Measurements from ENCODE around the gene FBXW11. TPM values are rescaled to one million over a fixed set of nuclear protein-coding genes. Genes with fewer than 3 reads are reported as not detected.

The FBXW11 gene
- total RNA-seq, 1 experiment from 2014 or later, result 85.3 TPM

DNA sequence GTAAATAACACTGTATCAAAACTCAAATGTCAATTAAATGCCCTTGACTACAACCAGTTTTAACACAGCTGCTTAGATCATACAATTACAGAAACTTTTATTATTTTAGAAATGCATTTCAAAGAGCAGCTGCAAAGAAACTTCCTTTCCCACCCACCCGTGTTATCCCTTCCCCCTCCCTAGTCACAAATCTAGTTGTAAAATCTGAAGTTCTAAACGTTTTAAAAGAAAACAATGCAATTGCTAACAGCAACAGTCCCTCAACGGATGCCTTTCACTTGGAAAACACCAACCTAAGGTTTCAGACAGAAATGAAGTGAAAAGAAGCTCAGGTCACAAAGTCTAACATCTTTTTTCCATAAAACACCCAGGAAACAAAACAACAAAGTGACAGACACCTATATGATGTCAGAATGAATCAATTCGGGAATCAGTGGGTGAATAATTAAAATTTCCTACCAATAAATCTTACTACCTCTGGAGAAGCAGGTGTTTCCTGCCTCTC is 100.3 kb downstream of the FBXW11 start:
- no peak overlapping the region for H3K18ac ChIP-seq (ENCODE audit: insufficient read length, low read depth, low read length)
- H4K5ac ChIP-seq (ENCODE audit: insufficient read length, low read depth, low read length), result no peak overlapping the region
- H2BK5ac ChIP-seq (ENCODE audit: insufficient read length, low read length), result no peak overlapping the region
- TF ChIP-seq, protein P1, sequence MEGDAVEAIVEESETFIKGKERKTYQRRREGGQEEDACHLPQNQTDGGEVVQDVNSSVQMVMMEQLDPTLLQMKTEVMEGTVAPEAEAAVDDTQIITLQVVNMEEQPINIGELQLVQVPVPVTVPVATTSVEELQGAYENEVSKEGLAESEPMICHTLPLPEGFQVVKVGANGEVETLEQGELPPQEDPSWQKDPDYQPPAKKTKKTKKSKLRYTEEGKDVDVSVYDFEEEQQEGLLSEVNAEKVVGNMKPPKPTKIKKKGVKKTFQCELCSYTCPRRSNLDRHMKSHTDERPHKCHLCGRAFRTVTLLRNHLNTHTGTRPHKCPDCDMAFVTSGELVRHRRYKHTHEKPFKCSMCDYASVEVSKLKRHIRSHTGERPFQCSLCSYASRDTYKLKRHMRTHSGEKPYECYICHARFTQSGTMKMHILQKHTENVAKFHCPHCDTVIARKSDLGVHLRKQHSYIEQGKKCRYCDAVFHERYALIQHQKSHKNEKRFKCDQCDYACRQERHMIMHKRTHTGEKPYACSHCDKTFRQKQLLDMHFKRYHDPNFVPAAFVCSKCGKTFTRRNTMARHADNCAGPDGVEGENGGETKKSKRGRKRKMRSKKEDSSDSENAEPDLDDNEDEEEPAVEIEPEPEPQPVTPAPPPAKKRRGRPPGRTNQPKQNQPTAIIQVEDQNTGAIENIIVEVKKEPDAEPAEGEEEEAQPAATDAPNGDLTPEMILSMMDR (conservative IDR thresholded peaks at IDR 0.05), result no peak
- no peaks in the 10 kb centered on the region for H3K27me3 Mint-ChIP-seq (ENCODE audit: low read depth)
- H2AFZ ChIP-seq (ENCODE audit: low read length), result no peak overlapping the region
- H3K27ac Mint-ChIP-seq, result peak overlapping the region in 2 of 3 experiments; percentile 91; a peak in 3 of 7 replicates
- H3K9ac ChIP-seq (ENCODE audit: extremely low read depth, insufficient read length, low read length), result no peak overlapping the region
- H3K14ac ChIP-seq (ENCODE audit: insufficient read depth, low read length), result no peak overlapping the region
- H2BK15ac ChIP-seq (ENCODE audit: low read depth, low read length), result no peak overlapping the region
- DNase-seq, result no peak
- H3K4me3 Mint-ChIP-seq, result no peak overlapping the region
- H3K9me3 Mint-ChIP-seq, result no peaks in the 10 kb centered on the region
- H2AK5ac ChIP-seq (ENCODE audit: insufficient read length, low read length), result no peak overlapping the region
- H3K36me3 Mint-ChIP-seq (ENCODE audit: insufficient read depth in 1 of 3, low read depth in 3 of 3), result peaks cover 0 to 13% (median 12%) of the 10 kb centered on the region in 3 experiments; a peak in 6 of 7 replicates
- no peak overlapping the region for H4K8ac ChIP-seq (replicated peaks; ENCODE audit: insufficient read length, low read depth, low read length)
- no peaks in the 10 kb centered on the region for H3K9me3 ChIP-seq (ENCODE audit: control insufficient read depth, low read depth, low read length)
- no peak overlapping the region for H3T11ph ChIP-seq (ENCODE audit: low read length)
- peaks cover 16% of the 10 kb centered on the region; the same call in 1 of the 2 replicates for H3K79me2 ChIP-seq (ENCODE audit: insufficient read depth, low read length)
- no peaks in the 10 kb centered on the region for H3K23me2 ChIP-seq (ENCODE audit: insufficient read length, low read depth, low read length, poor library complexity, severe bottlenecking)
- WGBS (ENCODE audit: extremely low coverage, insufficient read length, low lambda C conversion rate), result no CpG with 5 or more reads among the region's 4 CpGs
- no peak overlapping the region for H3K56ac ChIP-seq (ENCODE audit: insufficient read length, low read depth, low read length)
- no peak overlapping the region for H3K4ac ChIP-seq (ENCODE audit: low read depth, low read length)
- H4K20me1 ChIP-seq (ENCODE audit: control insufficient read depth, insufficient read depth, insufficient read length), result no peaks in the 10 kb centered on the region
- no peak overlapping the region for H3K4me2 ChIP-seq (ENCODE audit: insufficient read depth, insufficient read length, low read length)
- no peaks in the 10 kb centered on the region; the same call in 1 of the 2 replicates for H3K4me1 ChIP-seq (ENCODE audit: insufficient read depth, low read length)
- H3K23ac ChIP-seq (ENCODE audit: insufficient read length, low read depth, low read length), result no peak overlapping the region
- H2BK120ac ChIP-seq (ENCODE audit: low read depth, low read length, poor library complexity, severe bottlenecking), result no peak overlapping the region
- no peak overlapping the region for H4K91ac ChIP-seq (ENCODE audit: insufficient read length, low read depth, low read length)
- H2BK12ac ChIP-seq (ENCODE audit: insufficient read length, low read depth, low read length), result no peak overlapping the region
- peaks cover 19 to 29% of the 10 kb centered on the region in 2 experiments for H3K4me1 Mint-ChIP-seq
- H2BK20ac ChIP-seq (ENCODE audit: low read depth, low read length, poor library complexity, severe bottlenecking), result no peak overlapping the region
- H3K27me3 ChIP-seq (ENCODE audit: insufficient read depth, low read length), result no peaks in the 10 kb centered on the region
- no peak overlapping the region for H3K27ac ChIP-seq (ENCODE audit: insufficient read length, low read depth, low read length)
- H3K79me1 ChIP-seq (ENCODE audit: insufficient read depth, low read depth, low read length, poor library complexity, severe bottlenecking), result peaks cover 6% of the 10 kb centered on the region
